GM23338 (cell line): ENCODE results near the gene UQCC3. TPM values are rescaled to one million over a fixed set of nuclear protein-coding genes. Genes with fewer than 3 reads are reported as not detected.

Experiments used
- ATAC-seq: fragments of 200-7000 bp; cut with Tn5 transposase; 3 replicates; pipeline ENCODE4 v1.9.1; 2020
- DNase-seq: peaks from one replicate; pipeline ENCODE4 v3.0.0-alpha.2; 2015; ENCODE audit warnings: low spot score
- H2AFZ ChIP-seq: fragments of 200-600 bp; sonication (generic); 2 replicates; pipeline ENCODE4 v1.8.0; 2016; ENCODE audit warnings: antibody characterized with exemption, mild to moderate bottlenecking, moderate library complexity
- H3F3A ChIP-seq: fragments of 200-600 bp; sonication (generic); replicated peaks from 2 replicates; pipeline ENCODE4 v1.8.0; 2017; ENCODE audit warnings: antibody characterized with exemption, mixed run types, low read depth
- H3K27ac ChIP-seq: fragments of 200-600 bp; sonication (generic); 2 replicates; pipeline ENCODE4 v1.6.1; 2016; ENCODE audit warnings: low read depth
- H3K27me3 ChIP-seq: fragments of 200-600 bp; sonication (generic); 2 replicates; pipeline ENCODE4 v1.8.0; 2016; ENCODE audit warnings: mild to moderate bottlenecking, mixed run types, moderate library complexity; ENCODE audit not compliant: insufficient read depth
- H3K36me3 ChIP-seq: fragments of 200-600 bp; sonication (generic); 2 replicates; pipeline ENCODE4 v1.8.0; 2016; ENCODE audit warnings: mild to moderate bottlenecking; ENCODE audit not compliant: insufficient read depth
- H3K4me1 ChIP-seq: fragments of 200-600 bp; sonication (generic); 2 replicates; pipeline ENCODE4 v1.8.0; 2016; ENCODE audit warnings: mild to moderate bottlenecking, moderate library complexity; ENCODE audit not compliant: insufficient read depth
- H3K4me2 ChIP-seq: fragments of 200-600 bp; sonication (generic); 2 replicates; pipeline ENCODE4 v1.7.1; 2017; ENCODE audit warnings: mixed run types
- H3K4me3 ChIP-seq: fragments of 200-600 bp; sonication (generic); 2 replicates; pipeline ENCODE4 v1.6.1; 2016; ENCODE audit warnings: mixed run types
- H3K79me2 ChIP-seq: fragments of 200-600 bp; sonication (generic); replicated peaks from 2 replicates; pipeline ENCODE4 v1.8.0; 2017; ENCODE audit warnings: mild to moderate bottlenecking; ENCODE audit not compliant: insufficient read depth
- H3K9me2 ChIP-seq: fragments of 200-600 bp; sonication (generic); 2 replicates; pipeline ENCODE4 v1.8.0; 2017; ENCODE audit not compliant: insufficient read depth
- H4K20me1 ChIP-seq: fragments of 200-600 bp; sonication (generic); replicated peaks from 2 replicates; pipeline ENCODE4 v1.8.0; 2017; ENCODE audit warnings: mild to moderate bottlenecking; ENCODE audit not compliant: insufficient read depth
- H3K27ac Mint-ChIP-seq: 2 replicates; pipeline ENCODE4 v1.8.0; 2020; ENCODE audit warnings: inconsistent platforms, mild to moderate bottlenecking, moderate library complexity, mixed read lengths
- H3K27me3 Mint-ChIP-seq: 3 replicates; pipeline ENCODE4 v1.8.0; 2022; ENCODE audit warnings: low read depth, mild to moderate bottlenecking, moderate library complexity, mixed read lengths, inconsistent platforms; ENCODE audit not compliant: insufficient read depth, poor library complexity
- H3K36me3 Mint-ChIP-seq: 3 replicates; pipeline ENCODE4 v1.8.0; 2021; ENCODE audit warnings: low read depth, mild to moderate bottlenecking, inconsistent platforms, moderate library complexity, mixed read lengths
- H3K4me1 Mint-ChIP-seq: 3 replicates; pipeline ENCODE4 v1.8.0; 2020; ENCODE audit warnings: mild to moderate bottlenecking, inconsistent platforms, mixed read lengths
- H3K4me3 Mint-ChIP-seq: 3 replicates; pipeline ENCODE4 v1.8.0; 2021; ENCODE audit warnings: moderate library complexity, mild to moderate bottlenecking, inconsistent platforms, mixed read lengths
- H3K9me3 Mint-ChIP-seq: 3 replicates; pipeline ENCODE4 v1.8.0; 2020; ENCODE audit warnings: moderate library complexity, mild to moderate bottlenecking, inconsistent platforms, mixed read lengths
- CREB1 ChIP-seq: fragments of 250-450 bp; sonication (Bioruptor Pico); IDR thresholded peaks from 2 replicates; pipeline ENCODE4 v1.5.0; 2020; ENCODE audit warnings: low read depth, mild to moderate bottlenecking, moderate library complexity
- CTCF ChIP-seq, 2 experiments: fragments of 200-600 bp in 1 of 2; sonication (generic) in 1 of 2; conservative IDR thresholded peaks; 2 replicates each; pipeline versions ENCODE4 v1.5.1 to v1.6.1; 2016 to 2017; ENCODE audit warnings: antibody characterized with exemption in 2 of 2, low read depth in 2 of 2, mild to moderate bottlenecking in 2 of 2, moderate library complexity in 1 of 2
- ETS1 ChIP-seq: IDR thresholded peaks from 2 replicates; pipeline ENCODE4 v1.6.1; 2016; ENCODE audit warnings: antibody characterized with exemption
- EZH2phosphoT487 ChIP-seq: fragments of 200-600 bp; sonication (generic); IDR thresholded peaks from one replicate; pipeline ENCODE4 v1.8.1; 2018; ENCODE audit warnings: antibody characterized with exemption; ENCODE audit not compliant: unreplicated experiment
- JUNB ChIP-seq: IDR thresholded peaks from one replicate; pipeline ENCODE4 v1.6.1; 2016; ENCODE audit warnings: antibody characterized with exemption; ENCODE audit not compliant: unreplicated experiment
- NANOG ChIP-seq: IDR thresholded peaks from 2 replicates; pipeline ENCODE4 v1.6.1; 2016; ENCODE audit warnings: antibody characterized with exemption, borderline replicate concordance
- POLR2AphosphoS5 ChIP-seq: IDR thresholded peaks from 2 replicates; pipeline ENCODE4 v1.6.1; 2016; ENCODE audit warnings: antibody characterized with exemption, low read depth
- REST ChIP-seq: IDR thresholded peaks from one replicate; pipeline ENCODE4 v1.6.1; 2018; ENCODE audit warnings: antibody characterized with exemption; ENCODE audit not compliant: unreplicated experiment
- STAT1 ChIP-seq: IDR thresholded peaks from one replicate; pipeline ENCODE4 v1.6.1; 2016; ENCODE audit warnings: antibody characterized with exemption; ENCODE audit not compliant: unreplicated experiment
- ZNF114 ChIP-seq: fragments of 250-450 bp; sonication (Bioruptor Pico); IDR thresholded peaks from 2 replicates; pipeline ENCODE4 v1.5.0; 2020; ENCODE audit warnings: mild to moderate bottlenecking, moderate library complexity
- ZNF331 ChIP-seq: fragments of 250-450 bp; sonication (Bioruptor Pico); IDR thresholded peaks from 2 replicates; pipeline ENCODE4 v1.5.0; 2020; ENCODE audit warnings: low read depth, mild to moderate bottlenecking, moderate library complexity
- ZNF462 ChIP-seq: fragments of 250-450 bp; sonication (Bioruptor Pico); IDR thresholded peaks from 2 replicates; pipeline ENCODE4 v1.5.0; 2020; ENCODE audit warnings: mild to moderate bottlenecking, moderate library complexity
- polyA plus RNA-seq: library from polyadenylated mRNA; unstranded; fragments of >200 nt; fragmentation: Nextera tagmentation; extraction: Ambion mirVana; gene quantifications from 2 replicates; pipeline ENCODE4 v1.2.1, GENCODE V29; 2016
- total RNA-seq: library from RNA; depleted of rRNA; stranded (reverse); fragments of >200 nt; shearing (Covaris generic); gene quantifications from 2 replicates; pipeline ENCODE4 v1.2.3, GENCODE V29; 2014

UQCC3 gene
- total and polyA plus RNA-seq, 2 experiments from 2014 or later, result 13.0 to 54.7 TPM

- Histone ChIP-seq H3K4me2 (peak overlapping the region; percentile 95), H3K36me3 (peaks cover 35% of the 10 kb centered on the region), H3K27me3 (no peaks in the 10 kb centered on the region), H3K27ac (peak overlapping the region; percentile 100), H3F3A (peaks cover 64% of the 10 kb centered on the region), H3K9me2 (no peaks in the 10 kb centered on the region), H2AFZ (peak overlapping the region; percentile 74; the same call in 1 of the 2 replicates), H4K20me1 (no peaks in the 10 kb centered on the region; the same call in none of the 2 replicates), H3K79me2 (peaks cover 3% of the 10 kb centered on the region), H3K4me1 (peaks cover 31% of the 10 kb centered on the region), H3K4me3 (peak overlapping the region; percentile 82)
- H3K4me3 Mint-ChIP-seq, result peak overlapping the region; percentile 92
- ATAC-seq, result peak; percentile 0
- H3K27ac Mint-ChIP-seq, result peak overlapping the region; percentile 99
- no peak for DNase-seq
- H3K4me1 Mint-ChIP-seq, result peaks cover 56% of the 10 kb centered on the region
- no peaks in the 10 kb centered on the region for H3K9me3 Mint-ChIP-seq
- peaks cover 51% of the 10 kb centered on the region for H3K36me3 Mint-ChIP-seq
- H3K27me3 Mint-ChIP-seq, result peaks cover 26% of the 10 kb centered on the region
- TF ChIP-seq CTCF (conservative IDR thresholded peaks at IDR 0.05; ENCODE audit: low read depth in 2 of 2) (no peak), CREB1 (CRISPR knock-in tag) (no peak), ZNF462 (no peak), NANOG (no peak), JUNB (no peak), REST (no peak), ZNF114 (CRISPR knock-in tag) (no peak), EZH2phosphoT487 (no peak), ZNF331 (CRISPR knock-in tag) (no peak), ETS1 (no peak), STAT1 (no peak), POLR2AphosphoS5 (no peak)
Measured at GRCh38 chr11:62710001-62710345, 38.5 kb downstream of the UQCC3 start.
